Kidney capillary endothelial cell (primary cell): Measurements from ENCODE around the gene NR2E3.

Experiments used
- DNase-seq: peaks from one replicate; pipeline ENCODE4 v3.0.0-alpha.2; 2018; ENCODE audit warnings: low spot score

Gene NR2E3

GRCh38 chr15:71791975-71792374, 18.4 kb upstream of the NR2E3 start:
- no peak for DNase-seq

DNA sequence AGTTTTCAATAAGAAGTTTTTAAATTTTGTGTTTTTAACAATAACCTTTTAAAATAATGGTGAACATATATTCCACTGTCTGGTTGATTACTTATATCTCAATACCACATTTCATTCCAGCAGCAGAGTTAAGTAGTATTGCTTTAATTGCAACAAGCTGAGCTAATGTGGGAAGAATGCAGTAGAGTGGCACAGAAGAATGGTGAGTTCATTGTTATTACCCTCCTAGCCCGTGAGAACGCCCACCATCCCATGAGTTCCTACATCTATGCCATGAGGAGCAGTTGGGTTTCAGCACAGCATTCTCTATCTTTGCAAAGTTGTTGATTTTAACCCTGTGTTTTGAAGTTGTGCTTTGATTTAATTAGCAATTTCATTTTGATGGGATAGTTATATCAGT, 17.8 kb upstream of the NR2E3 start:
- DNase-seq = no peak

- no peak for DNase-seq
Observed at GRCh38 chr15:71798641-71799040, 11.7 kb upstream of the NR2E3 start.

DNA sequence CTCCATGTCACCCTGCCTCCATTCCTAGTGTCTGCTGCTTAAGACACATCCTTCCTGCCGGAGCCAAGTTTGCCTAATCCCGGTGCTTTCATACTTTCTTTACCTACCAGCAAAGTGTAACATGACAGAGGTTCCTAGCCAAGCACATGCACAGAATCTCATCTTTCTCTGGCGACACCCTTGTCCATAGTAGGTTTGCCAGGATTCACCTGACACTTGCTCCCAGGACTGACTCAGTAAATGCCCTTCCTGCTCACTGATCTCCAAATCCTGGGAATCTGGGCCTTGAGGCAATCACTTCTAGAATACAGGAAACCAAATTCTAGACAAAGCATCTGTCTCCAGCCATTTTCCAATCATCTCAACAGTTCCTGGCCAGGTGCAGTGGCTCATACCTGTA, 10.2 kb upstream of the NR2E3 start:
- DNase-seq = no peak

- peak; percentile 76 for DNase-seq
Observed at GRCh38 chr15:71800835-71801745, 9.3 kb upstream of the NR2E3 start.

DNA sequence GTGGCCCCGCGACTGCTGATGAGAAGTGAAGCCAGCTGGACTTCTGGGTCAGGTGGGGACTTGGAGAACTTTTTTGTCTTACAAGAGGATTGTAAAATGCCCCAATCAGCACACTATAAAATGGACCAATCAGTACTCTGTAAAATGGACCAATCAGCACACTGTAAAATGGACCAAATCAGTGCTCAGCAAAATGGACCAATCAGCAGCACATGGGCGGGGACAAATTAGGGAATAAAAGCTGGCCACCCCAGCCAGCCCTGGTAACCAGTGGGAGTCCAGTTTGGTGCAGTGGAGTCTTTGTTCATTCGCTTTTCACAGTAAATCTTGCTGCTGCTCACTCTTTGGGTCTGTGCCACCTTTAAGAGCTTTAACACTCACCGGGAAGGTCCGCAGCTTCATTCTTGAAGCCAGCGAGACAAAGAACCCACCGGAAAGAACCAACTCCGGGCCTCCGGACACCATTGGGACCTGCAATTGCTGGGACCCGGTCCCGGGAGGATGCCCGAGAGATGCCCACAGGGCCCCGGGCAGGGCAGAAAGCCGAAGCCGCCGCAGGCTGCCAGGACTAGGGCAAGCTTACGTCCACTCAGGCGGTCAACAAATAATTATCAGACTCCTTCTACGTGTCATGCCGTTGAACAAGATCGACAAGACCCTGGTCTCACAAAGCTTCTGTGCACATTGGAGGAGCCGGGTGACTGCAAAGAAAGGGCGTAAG, 8.3 kb upstream of the NR2E3 start:
- DNase-seq = no peak

DNA sequence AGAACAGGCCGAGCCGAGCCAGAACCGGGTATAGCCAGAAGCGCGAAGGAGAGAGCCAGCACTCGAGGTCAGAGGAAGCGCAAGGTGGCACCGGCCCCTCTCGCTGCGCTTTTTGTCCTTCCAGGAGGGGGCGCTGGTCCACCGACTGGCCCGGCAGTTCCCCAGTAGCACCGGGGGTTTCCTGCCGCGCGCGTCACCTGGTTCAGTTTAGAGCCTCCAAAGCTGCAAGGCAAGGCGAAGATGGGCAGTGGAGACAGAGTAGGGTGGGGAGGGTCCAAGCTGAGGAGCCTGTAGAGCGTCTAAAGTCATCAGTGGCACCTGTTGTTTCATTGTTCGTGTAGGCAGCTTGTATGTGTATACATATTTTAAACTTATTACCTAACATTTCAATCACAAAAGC, 7.6 kb upstream of the NR2E3 start:
- no peak for DNase-seq

- no peak for DNase-seq
Observed at GRCh38 chr15:71804226-71804625, 6.1 kb upstream of the NR2E3 start.

GRCh38 chr15:71804695-71805470, 5.5 kb upstream of the NR2E3 start:
- DNase-seq = no peak

DNA sequence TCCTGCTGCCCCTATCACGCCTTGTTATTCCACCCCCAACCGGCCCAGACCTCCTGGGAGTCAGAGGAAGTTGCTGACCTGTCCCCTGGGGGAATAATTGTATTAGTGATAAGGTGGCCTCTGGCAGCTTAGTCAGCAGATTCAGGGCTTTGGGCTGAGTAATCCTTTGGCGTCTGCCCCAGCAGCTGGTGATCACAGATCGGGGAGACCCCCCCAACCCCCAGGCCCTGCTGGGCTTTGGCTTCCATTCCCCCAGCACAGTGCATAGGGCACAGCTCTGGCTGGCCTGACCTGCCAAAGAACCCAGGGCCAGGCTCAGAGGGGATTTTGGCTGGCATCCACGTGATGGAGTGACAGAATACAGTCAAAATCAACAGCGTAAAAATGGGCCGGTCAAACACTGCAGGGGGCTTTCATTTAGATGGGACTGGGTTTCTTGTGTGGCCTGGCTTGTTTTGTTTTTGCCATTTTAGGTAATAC, 3.9 kb upstream of the NR2E3 start:
- no peak for DNase-seq

- no peak for DNase-seq
Observed at GRCh38 chr15:71807125-71807629, 3.2 kb upstream of the NR2E3 start.

- no peak for DNase-seq
Observed at GRCh38 chr15:71807691-71808091, 2.7 kb upstream of the NR2E3 start.

- DNase-seq = no peak
Observed at GRCh38 chr15:71808311-71809020, 1.9 kb upstream of the NR2E3 start.

GRCh38 chr15:71809346-71809745, 1.0 kb upstream of the NR2E3 start:
- no peak for DNase-seq

- no peak for DNase-seq
Observed at GRCh38 chr15:71811036-71811736, 832 bp downstream of the NR2E3 start.

DNA sequence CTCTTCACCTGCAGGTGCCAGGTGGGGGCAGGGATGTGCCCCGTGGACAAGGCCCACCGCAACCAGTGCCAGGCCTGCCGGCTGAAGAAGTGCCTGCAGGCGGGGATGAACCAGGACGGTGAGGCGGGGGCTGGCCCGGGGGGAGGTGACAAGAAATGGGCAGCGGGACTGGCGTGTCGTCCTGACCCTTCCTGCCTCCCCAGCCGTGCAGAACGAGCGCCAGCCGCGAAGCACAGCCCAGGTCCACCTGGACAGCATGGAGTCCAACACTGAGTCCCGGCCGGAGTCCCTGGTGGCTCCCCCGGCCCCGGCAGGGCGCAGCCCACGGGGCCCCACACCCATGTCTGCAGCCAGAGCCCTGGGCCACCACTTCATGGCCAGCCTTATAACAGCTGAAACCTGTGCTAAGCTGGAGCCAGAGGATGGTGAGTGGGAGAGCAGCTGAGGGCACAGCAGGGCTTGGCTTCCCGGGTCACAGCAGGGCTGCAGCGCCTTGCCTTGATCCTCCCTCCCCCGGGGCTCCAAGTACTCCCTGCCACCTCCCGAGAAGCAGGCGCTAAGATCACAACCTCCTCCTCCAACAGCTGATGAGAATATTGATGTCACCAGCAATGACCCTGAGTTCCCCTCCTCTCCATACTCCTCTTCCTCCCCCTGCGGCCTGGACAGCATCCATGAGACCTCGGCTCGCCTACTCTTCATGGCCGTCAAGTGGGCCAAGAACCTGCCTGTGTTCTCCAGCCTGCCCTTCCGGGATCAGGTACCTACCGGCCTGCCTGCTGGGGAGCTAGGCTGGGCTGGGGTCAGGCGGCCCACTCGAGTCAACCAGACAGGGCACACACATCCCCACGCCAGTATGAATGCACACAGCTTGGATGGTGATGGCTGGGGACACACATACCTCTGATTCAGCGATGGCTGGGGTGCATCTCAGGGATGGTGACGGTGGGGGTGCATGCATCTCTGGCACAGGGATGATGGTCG, 1.7 kb downstream of the NR2E3 start:
- DNase-seq = no peak

GRCh38 chr15:71812966-71813722, 2.8 kb downstream of the NR2E3 start:
- DNase-seq = no peak

DNA sequence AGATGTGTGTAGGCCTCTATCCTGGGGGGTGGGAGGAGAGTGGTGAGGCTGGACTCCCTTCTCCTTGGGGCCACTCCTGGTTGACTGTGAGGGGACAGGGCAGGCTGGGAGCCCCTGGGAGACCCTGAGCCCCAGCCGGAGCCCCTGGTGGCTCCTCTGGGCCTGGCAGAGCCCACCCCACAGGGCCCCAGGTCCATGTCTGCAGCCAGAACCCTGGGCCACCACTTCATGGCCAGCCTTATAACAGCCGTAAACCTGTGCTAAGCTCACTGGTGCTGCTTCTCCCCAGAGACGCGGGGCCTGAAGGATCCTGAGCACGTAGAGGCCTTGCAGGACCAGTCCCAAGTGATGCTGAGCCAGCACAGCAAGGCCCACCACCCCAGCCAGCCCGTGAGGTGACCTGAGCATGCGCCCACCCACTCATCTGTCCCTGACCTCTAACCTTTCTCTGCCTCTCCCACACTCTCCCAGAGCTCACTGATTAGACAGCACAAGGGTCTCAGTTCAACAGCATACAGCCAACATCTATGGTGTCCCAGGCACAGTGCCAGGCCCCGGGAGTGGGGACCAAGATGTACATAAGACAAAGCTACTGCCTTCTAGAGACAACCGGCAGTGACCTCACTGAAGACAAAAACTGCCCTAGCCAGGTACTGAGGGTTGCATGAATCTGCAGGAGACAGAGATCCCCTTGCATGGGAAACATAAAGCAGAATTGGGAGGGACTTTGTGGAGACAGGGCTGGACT, 3.5 kb downstream of the NR2E3 start:
- DNase-seq = no peak
